A673 (cell line): ENCODE results near the gene DDX20.

Source experiments
- EZH2 ChIP-seq: fragments of 200-600 bp; sonication (generic); IDR thresholded peaks from 2 replicates; pipeline ENCODE4 v1.6.1; 2017; ENCODE audit warnings: borderline replicate concordance, low read depth, mild to moderate bottlenecking, mixed read lengths, antibody characterized with exemption, low read length; ENCODE audit not compliant: poor library complexity, severe bottlenecking
- TF ChIP-seq, protein P1 (sequence below): fragments of 300-800, 200-600 bp; sonication (generic); conservative IDR thresholded peaks from 2 replicates; pipeline ENCODE4 v1.5.1; 2017; ENCODE audit warnings: low read depth, mild to moderate bottlenecking, antibody characterized with exemption, low read length, moderate library complexity, mixed read lengths

DNA sequence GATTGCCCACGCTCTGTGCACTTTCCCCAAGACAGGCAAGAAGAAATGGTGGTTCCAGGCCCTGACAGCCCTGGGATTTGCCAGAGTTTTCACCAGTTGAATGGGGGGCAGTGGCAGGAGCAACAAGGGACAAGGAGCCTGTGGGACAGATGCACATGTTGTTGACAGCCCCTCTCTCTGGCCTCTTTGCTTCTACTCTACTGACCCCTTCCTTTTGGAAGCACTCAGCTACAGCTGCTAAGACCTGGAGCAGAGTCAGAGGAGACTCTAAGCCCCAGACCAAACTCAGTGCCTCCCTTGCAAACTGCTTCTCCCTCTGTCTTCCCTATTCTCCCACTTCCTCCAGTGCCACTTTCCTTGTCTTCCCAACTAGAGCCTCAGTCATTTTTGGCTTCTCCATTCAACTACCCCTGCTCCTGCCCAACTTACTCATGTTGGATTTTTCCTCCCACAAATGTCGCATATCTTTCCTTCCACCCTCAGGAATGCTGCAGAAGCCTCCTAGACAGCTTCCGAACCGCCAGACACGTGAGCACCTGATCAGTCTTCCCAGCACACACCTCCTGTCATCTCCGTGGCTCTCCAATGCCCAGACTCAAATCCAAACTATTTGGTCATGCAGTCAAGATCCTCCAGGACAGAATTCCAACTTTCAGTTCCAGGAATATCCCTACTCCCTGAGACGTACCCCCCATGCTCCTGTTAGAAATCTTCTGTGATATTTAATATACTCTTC, 25.6 kb upstream of the DDX20 start:
- TF ChIP-seq EZH2 = no peak
- TF ChIP-seq, protein P1, sequence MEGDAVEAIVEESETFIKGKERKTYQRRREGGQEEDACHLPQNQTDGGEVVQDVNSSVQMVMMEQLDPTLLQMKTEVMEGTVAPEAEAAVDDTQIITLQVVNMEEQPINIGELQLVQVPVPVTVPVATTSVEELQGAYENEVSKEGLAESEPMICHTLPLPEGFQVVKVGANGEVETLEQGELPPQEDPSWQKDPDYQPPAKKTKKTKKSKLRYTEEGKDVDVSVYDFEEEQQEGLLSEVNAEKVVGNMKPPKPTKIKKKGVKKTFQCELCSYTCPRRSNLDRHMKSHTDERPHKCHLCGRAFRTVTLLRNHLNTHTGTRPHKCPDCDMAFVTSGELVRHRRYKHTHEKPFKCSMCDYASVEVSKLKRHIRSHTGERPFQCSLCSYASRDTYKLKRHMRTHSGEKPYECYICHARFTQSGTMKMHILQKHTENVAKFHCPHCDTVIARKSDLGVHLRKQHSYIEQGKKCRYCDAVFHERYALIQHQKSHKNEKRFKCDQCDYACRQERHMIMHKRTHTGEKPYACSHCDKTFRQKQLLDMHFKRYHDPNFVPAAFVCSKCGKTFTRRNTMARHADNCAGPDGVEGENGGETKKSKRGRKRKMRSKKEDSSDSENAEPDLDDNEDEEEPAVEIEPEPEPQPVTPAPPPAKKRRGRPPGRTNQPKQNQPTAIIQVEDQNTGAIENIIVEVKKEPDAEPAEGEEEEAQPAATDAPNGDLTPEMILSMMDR = no peak
